Activated naive CD4-positive, alpha-beta T cell treated with anti-CD3 and anti-CD28 coated beads, Interleukin-2, amount 50 U/mL, for 16 hours (primary cell): ENCODE measurements around the gene AFF3.

ENCODE experiments used
- DNase-seq: peaks from one replicate; pipeline ENCODE4 v3.0.0-alpha.2; 2020

The AFF3 gene

GRCh38 chr2:100006516-100006915, 135.9 kb downstream of the AFF3 start:
- no peak for DNase-seq

GRCh38 chr2:100004959-100005387, 137.4 kb downstream of the AFF3 start:
- no peak for DNase-seq

- no peak for DNase-seq
These were observed 138.0 kb downstream of the AFF3 start for GRCh38 chr2:100004348-100004884.

- DNase-seq: no peak
These were observed 140.3 kb downstream of the AFF3 start for GRCh38 chr2:100002059-100002458.

- no peak for DNase-seq
These were observed 141.3 kb downstream of the AFF3 start for GRCh38 chr2:100000915-100001707.

- no peak for DNase-seq
These were observed 143.6 kb downstream of the AFF3 start for GRCh38 chr2:99998651-99999320.

GRCh38 chr2:99989905-99990304, 152.5 kb downstream of the AFF3 start:
- DNase-seq: no peak

- DNase-seq: no peak
These were observed 153.8 kb downstream of the AFF3 start for GRCh38 chr2:99988599-99988998.

GRCh38 chr2:99987160-99987559, 155.2 kb downstream of the AFF3 start:
- DNase-seq: no peak

GRCh38 chr2:99984799-99985515, 157.4 kb downstream of the AFF3 start:
- DNase-seq: no peak

- no peak for DNase-seq
These were observed 159.6 kb downstream of the AFF3 start for GRCh38 chr2:99982744-99983143.

- DNase-seq: no peak
These were observed 160.6 kb downstream of the AFF3 start for GRCh38 chr2:99981840-99982239.

- DNase-seq: no peak
These were observed 162.2 kb downstream of the AFF3 start for GRCh38 chr2:99980176-99980575.

- no peak for DNase-seq
These were observed 164.4 kb downstream of the AFF3 start for GRCh38 chr2:99977966-99978365.

GRCh38 chr2:99975386-99975785, 167.0 kb downstream of the AFF3 start:
- DNase-seq: no peak

- DNase-seq: no peak
These were observed 167.6 kb downstream of the AFF3 start for GRCh38 chr2:99974682-99975375.

- no peak for DNase-seq
These were observed 168.1 kb downstream of the AFF3 start for GRCh38 chr2:99974275-99974674.

- no peak for DNase-seq
These were observed 171.0 kb downstream of the AFF3 start for GRCh38 chr2:99971326-99971900.

GRCh38 chr2:99970292-99970868, 172.0 kb downstream of the AFF3 start:
- no peak for DNase-seq

- DNase-seq: no peak
These were observed 181.0 kb downstream of the AFF3 start for GRCh38 chr2:99961196-99961913.

GRCh38 chr2:99960790-99961189, 181.6 kb downstream of the AFF3 start:
- no peak for DNase-seq
